NCI-H82 treated with DMSO at 0.1 percent for 48 hours (cell line): ENCODE measurements around the gene ZRANB1.

Source experiments
- DNase-seq: peaks from one replicate; lab custom pipeline; 2025; ENCODE audit not compliant: unreplicated experiment; lab: John Stamatoyannopoulos, UW

The ZRANB1 gene

DNA sequence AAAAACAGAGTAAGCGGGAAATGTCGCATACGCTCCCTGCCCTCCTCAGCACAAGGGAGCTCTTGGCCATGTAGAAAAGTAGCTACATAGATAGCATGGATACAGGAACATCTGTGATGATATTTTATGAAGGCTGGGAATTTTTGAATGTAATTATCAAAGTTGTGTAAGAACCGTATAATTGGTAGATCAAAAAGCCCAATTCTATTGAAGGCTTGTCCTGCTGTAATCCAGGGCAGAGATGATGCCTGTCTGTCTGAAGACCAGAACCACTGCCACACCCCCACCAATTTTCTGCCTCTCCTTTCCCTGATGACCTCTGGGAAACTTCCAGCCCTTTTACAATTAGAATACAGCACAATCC lies 51.4 kb downstream of the ZRANB1 start:
- DNase-seq: no peak

DNA sequence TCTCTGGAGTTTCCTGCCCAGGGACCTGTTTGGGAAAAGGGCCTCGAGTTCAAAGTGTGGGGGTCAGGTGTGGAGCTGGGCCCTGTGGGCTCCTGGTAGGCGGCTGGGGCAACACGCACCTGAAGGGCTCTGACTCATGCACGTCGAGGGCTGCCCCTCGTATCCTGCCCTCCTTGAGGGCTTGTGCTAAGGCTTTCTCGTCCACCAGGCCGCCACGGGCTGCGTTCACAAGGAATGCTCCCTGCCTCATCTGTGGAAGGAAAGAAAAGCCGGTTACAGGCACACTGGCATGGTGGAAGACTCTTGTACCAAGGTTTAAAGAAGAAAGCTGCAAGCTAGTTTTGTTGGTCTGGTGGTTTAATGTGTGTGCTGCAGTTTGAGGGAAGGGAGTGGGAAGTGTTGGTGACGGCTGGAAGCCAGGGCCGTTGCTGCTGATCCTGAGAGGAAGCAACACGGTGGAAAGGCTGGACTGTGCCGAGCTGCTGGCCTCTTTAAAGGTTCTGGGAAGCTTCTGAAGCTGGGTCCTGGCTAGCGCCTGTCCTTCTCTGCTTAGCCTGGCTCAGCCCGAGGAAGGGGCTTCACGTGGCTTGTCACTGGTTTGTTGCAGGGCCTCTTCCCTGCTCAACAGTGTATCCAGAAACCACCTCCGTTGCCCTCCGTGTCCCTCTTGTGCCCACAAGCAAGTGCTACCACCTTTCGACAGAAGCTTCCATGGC lies 52.0 kb downstream of the ZRANB1 start:
- DNase-seq: no peak

DNA sequence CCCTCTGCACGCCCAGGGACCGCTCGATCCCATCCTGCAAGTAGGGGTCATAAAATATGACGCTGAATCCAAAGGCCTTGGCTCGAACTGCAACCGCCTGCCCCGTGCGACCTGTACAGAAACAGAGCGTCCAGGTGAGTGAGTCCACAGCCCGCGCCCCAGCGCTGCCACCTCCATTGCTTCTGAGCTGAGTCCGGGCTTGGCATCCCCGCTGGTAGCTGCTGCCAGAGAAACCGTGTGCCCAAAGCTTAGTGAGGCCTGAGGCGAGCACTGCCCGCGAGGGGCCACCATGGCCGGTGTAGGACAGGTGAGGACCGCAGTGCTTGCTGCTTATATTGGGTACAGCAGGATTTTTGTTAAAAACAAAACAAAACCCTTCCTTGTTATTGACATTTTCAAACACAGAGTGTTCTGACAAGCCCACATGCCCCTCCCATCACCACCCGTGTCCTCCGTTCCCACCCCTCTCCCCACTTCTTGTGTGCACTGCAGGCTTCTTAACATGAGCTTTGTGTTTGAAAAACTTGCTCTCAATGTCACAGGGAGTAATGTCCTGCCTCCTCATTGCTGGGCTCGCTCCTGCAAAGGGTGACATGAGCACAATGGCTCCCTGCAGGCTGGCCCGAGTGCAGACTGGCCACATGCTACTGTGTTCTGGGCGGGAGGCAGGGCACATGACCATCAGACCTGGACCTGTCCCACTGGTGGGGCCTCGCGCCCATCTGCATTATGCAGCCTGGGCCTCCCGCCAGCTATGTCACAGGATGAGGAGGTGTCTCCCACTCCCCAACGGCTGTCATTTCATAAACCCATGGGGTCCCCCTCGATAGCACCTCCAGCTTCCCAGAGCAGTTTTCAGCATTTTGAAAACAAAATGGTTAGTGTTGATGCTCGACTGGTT lies 52.9 kb downstream of the ZRANB1 start:
- no peak for DNase-seq

- DNase-seq: no peak
Observed at GRCh38 chr10:124995605-124996004, 53.7 kb downstream of the ZRANB1 start.

GRCh38 chr10:124996127-124996853 lies 54.4 kb downstream of the ZRANB1 start:
- DNase-seq: no peak

DNA sequence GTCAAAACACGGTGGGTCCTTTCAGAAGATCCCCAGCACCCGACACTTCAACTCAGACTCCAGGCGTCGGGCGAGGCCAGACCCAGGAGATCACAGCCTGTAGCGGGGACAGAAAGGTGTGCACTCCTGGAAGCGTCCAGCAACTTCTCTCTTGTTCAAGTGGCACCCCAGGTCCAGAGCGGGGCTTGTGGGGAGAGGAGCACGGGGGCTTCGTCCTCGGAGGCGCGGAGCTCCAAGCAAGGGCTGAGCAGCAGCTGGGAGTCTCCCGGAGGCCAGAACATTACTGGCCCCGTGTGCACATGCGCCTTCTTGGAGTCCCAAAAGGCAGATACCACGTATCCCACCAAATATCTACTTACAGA lies 54.9 kb downstream of the ZRANB1 start:
- DNase-seq: no peak

DNA sequence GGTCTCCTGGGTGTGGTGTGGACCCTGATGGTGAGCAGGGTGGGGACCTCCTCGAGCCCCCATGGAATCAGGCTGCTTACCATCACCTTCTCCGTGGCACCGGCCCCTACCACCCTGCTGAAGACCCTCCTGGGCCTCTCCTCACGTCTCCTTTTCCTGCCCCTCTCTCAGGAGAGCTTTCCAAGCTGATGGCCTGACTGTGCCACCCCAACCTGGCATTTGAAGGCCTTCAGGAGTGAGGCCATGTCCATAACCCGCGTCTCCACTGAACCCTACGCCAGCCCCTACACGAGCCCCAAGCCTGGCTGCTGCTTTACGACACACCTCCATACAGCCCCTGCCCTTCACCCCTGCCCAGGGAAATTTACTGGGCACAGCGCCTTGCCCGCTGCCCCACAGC lies 55.4 kb downstream of the ZRANB1 start:
- DNase-seq: no peak

DNA sequence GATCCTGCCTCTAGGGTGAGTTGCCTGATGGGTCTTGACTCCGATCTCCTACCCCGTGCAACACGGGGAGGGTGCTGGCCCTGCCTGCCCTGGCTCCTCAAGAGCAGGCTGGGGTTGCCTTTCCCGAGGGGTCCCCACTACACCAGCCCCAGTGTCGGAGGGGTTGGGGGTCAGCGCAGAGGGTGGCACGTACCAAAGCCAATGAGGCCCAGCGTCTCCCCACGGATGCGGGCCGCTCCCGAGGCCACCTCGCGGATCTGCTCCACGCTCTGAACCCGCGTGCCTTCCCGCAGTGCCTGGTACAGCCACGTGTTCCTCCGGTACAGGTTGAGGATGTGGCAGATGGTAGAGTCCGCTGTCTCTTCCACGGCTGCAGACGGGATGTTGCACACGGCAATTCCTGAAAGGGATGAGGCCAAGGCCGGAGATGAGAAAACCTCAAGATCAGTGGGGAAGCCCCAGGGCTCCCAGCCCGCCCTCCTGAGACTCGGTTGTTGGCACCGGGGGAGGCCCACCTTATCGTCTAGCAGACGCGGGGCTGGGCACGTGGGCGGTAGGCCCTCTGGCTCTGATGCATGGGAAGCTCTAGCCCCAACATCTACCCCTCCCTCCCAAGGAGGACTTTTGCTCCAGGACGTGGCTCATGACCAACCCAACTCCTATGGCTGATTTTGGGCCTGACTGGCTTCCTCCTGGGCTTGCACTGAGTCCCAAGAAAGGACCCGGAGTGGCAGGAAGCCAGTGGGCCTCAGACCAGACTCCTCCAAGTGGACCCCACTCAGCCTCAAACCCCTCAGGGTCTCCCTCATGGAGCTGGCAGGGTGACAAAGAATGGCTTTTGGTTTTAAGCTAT lies 56.1 kb downstream of the ZRANB1 start:
- DNase-seq: no peak

DNA sequence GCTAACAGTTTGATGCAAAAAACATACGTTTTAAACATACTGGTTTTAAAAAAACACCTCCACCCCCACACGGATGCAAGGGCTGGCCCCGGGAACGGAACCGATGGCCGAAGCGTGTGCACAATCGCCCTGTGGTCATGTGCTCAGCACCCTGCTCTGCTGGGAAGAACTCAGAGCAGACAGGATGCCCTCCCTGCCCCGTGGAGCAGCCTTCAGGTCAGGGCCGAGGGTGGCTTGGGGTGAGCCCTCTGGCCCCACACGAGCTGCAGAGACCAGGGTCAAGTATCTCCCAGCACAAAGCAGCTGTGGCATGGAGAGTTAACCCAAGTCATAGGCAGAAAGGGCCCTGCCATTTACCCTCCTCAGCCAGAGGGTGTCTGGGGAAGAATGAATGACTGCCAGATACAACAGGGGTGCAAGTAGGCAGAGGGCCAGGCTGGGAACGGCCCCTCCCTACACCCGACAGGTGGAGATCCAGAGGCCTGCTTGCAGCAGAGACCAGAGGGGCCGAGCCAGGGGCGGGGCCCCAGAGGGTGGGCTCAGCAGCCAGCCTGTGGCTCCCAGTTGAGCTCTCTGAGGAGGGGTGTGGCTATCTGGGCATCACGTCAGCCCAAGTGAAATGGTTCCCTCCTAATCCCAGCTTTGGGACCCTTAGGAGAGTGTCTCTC lies 56.8 kb downstream of the ZRANB1 start:
- DNase-seq: no peak

GRCh38 chr10:124999433-125000365 lies 57.8 kb downstream of the ZRANB1 start:
- DNase-seq: no peak

- DNase-seq: no peak
Observed at GRCh38 chr10:125000366-125001312, 58.7 kb downstream of the ZRANB1 start.

DNA sequence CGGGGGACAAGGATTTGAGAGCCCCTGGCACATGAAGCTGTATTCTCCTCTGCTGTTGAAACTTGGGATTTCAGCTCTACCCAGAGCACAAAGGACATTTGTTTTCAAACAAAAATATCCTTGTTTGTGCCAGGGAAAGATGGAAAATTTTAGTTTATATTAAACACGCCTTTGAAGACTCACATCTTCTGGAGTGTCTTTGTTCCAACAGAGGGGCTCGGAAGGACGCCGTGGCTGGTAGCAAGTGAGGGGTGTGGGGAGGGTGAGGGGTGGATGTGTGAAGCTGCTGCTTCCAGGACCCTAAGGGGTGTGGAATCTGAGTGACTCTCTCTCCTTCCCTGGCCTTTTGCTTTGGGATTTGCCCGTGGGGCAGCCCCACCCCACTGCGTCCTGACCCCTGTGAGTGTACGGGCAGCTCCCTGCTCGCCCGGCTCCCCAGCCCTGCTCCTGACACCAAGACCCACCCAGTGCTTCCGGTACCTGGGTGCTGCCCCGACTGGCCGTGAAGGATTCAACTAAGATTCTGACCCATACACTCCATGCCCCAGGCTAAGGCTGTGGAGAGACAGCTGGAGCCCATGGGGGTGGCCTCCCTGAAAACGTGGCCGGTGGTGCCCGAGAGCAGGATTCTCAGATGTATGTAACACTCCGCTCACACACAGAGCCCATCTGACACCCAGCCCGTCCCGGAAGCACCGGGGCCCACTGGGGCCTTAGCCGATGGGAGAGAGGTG lies 59.6 kb downstream of the ZRANB1 start:
- DNase-seq: no peak

GRCh38 chr10:125002047-125002422 lies 60.1 kb downstream of the ZRANB1 start:
- no peak for DNase-seq

GRCh38 chr10:125002423-125003145 lies 60.7 kb downstream of the ZRANB1 start:
- no peak for DNase-seq

DNA sequence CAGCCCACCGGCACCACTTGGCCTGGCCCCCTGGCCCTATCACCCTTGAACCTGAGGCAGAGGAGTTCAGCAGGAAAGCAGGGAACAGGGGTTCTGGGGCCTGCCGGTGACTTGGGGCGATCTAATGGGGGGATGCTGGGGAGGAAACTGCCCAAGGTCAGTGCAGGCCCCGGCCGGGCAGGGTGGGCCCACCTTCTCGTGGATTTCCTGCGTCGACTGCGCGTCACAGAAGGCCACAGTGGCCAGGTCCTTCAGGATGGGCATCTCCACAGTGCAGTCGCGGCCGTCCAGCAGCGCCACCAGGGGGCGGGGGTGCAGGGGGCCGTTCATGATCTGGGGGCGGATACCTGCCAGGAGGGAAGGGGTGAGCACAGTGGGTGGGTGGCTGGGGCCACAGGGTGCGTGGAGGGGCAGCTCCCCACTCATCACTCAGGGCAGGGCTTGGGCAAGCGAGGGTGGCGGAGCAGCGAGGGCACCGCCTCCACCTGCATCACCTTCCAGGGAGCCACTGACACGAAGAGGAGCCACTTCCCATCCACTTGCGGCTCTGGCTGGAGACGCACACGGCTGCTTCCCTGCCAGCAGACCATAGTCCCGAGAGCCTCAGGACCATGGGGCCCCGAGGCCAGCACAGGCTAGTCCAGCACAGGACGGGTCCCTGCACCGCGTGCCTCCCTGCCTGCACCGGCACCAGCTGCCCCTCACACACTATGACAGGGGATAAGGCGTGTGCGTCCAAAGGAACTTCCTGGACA lies 61.4 kb downstream of the ZRANB1 start:
- DNase-seq: no peak

DNA sequence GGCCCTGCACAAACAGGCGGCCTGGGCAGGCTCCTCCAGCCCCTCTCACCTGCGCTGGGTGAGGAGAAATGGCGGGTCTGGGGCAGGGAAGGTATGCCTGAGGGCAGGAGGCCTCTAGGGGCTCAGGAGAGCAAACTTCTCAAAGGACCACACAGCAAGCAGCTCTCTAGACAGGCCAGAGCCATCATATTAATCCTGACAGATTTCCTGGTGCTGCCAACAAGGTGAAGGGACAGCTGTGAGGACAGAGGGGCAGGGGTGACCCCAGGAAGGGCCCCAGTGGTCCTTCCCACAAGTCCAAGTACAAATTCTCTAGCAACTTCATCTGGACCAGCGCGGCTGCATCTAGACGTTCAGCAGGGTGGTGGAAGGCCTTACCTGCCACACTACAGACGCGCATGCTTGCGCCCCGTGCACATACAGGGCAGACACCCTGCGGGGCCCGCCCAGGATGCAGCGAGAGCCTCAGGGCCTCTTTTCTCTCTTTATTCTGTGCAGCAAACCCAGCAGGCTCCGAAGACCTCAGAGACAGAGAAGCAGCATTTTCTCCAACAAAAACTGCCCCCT lies 62.1 kb downstream of the ZRANB1 start:
- no peak for DNase-seq
